Uterus (tissue), 2 donors: ENCODE results near the gene TTC3.

Experiments
- POLR2A ChIP-seq, 2 donors: fragments of 450-650 bp; IDR thresholded peaks; one replicate each; pipeline ENCODE4 v1.6.1; 2016; ENCODE audit warnings: antibody characterized with exemption in 2 of 2, mild to moderate bottlenecking in 1 of 2, moderate library complexity in 1 of 2
- TF ChIP-seq, protein P1 (sequence below), 4 experiments: fragments of 200-600 bp in 2 of 4; fragments of 450-650 bp in 2 of 4; sonication (generic) in 2 of 4; IDR thresholded peaks; one replicate each; pipeline ENCODE4 v1.5.1; 2016 to 2019; ENCODE audit warnings: antibody characterized with exemption in 4 of 4, mild to moderate bottlenecking in 2 of 4, moderate library complexity in 1 of 4

DNA sequence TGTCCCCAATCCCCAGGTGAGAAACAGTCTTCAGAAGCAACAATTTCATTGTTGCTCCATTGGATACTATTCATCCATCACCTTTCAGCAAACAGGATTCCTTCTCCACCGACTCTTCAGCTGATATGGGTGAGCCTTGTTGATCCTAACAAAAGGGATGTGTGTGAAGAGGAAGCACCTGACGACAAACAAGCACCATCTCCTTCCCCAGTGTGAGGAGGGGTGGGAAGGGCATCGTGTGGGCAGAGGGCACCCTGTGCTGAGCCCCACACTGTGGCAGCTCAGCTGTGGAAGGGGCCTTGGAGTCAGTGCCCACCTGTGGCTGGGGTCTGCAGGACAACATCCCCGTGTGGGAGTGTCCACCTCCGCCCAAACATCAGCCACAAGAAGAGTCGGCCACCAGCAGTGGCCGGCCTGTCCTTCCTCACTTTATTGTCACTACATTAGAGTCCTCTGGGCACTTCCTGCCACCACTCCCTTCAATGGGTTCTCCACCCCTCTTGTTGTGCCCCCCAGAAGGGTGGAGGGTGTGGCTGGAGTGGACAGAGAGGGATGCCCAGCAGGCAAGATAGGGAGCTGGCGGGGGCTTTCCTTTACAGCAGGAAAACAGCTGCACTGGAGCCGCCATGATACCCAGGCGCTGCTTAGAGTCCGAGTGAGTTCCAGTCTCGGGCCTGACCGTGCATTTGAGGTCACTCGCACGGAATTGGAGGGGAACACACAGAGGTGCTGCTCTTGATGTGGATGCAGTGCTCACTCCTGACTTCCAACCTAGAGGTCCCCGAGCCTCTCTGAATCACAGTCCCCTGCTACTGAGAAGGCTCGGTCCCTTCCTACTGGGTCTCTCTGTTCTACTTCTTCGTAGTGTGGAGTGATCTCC lies 153.2 kb downstream of the TTC3 start:
- TF ChIP-seq, protein P1, sequence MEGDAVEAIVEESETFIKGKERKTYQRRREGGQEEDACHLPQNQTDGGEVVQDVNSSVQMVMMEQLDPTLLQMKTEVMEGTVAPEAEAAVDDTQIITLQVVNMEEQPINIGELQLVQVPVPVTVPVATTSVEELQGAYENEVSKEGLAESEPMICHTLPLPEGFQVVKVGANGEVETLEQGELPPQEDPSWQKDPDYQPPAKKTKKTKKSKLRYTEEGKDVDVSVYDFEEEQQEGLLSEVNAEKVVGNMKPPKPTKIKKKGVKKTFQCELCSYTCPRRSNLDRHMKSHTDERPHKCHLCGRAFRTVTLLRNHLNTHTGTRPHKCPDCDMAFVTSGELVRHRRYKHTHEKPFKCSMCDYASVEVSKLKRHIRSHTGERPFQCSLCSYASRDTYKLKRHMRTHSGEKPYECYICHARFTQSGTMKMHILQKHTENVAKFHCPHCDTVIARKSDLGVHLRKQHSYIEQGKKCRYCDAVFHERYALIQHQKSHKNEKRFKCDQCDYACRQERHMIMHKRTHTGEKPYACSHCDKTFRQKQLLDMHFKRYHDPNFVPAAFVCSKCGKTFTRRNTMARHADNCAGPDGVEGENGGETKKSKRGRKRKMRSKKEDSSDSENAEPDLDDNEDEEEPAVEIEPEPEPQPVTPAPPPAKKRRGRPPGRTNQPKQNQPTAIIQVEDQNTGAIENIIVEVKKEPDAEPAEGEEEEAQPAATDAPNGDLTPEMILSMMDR (IDR thresholded peaks at IDR 0.05), result no peak
- no peak for TF ChIP-seq POLR2A (IDR thresholded peaks at IDR 0.05)
